PFSK-1 (cell line): ENCODE data around the gene PLXDC2.

Experiments
- FOXP2 ChIP-seq: optimal IDR thresholded peaks from 2 replicates; pipeline ENCODE3; 2011; ENCODE audit warnings: borderline replicate concordance, control low read depth, inconsistent platforms; ENCODE audit not compliant: insufficient read depth; ENCODE audit errors: extremely low read length, extremely low read depth
- POLR2AphosphoS5 ChIP-seq: IDR thresholded peaks from 2 replicates; pipeline ENCODE4 v1.6.1; 2012; ENCODE audit warnings: low read depth, mild to moderate bottlenecking, control low read depth, low read length, moderate library complexity
- SIN3A ChIP-seq: IDR thresholded peaks from 2 replicates; pipeline ENCODE4 v1.6.1; 2012; ENCODE audit warnings: mild to moderate bottlenecking, low read length, moderate library complexity, borderline replicate concordance; ENCODE audit not compliant: insufficient read depth
- TAF1 ChIP-seq: IDR thresholded peaks from 2 replicates; pipeline ENCODE4 v1.6.1; 2012; ENCODE audit warnings: low read length, control low read depth, borderline replicate concordance; ENCODE audit not compliant: insufficient read depth
- TF ChIP-seq, protein P1 (sequence below), 2 experiments: IDR thresholded peaks; 2 replicates each; pipeline versions ENCODE4 v1.6.1 to v1.8.0; 2011 to 2012; ENCODE audit warnings: low read depth in 2 of 2, low read length in 2 of 2, control low read depth in 1 of 2, inconsistent platforms in 1 of 2, mild to moderate bottlenecking in 1 of 2, moderate library complexity in 1 of 2; ENCODE audit not compliant: insufficient read depth in 1 of 2

PLXDC2 gene

DNA sequence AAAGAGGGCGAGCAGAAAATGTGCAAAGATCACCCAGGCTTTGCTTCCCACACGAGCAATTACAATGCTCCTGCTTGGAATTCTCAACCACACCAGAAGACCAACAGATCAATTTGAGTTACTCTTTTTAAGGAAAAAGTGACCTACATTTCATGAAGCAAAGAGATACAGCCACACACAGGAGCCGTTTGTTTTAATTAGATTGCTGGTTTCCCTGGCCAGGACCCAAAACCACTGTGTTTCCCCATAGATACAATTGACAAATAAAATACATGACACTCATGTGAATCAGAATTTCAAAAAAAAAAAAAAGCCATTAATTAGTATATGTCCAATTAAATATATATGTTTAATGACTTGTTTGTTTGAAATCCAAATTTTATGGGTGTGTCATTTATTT, 458.3 kb downstream of the PLXDC2 start:
- TF ChIP-seq SIN3A, result no peak
- TF ChIP-seq POLR2AphosphoS5, result no peak
- no peak for TF ChIP-seq TAF1
- TF ChIP-seq FOXP2, result no peak
- TF ChIP-seq, protein P1, sequence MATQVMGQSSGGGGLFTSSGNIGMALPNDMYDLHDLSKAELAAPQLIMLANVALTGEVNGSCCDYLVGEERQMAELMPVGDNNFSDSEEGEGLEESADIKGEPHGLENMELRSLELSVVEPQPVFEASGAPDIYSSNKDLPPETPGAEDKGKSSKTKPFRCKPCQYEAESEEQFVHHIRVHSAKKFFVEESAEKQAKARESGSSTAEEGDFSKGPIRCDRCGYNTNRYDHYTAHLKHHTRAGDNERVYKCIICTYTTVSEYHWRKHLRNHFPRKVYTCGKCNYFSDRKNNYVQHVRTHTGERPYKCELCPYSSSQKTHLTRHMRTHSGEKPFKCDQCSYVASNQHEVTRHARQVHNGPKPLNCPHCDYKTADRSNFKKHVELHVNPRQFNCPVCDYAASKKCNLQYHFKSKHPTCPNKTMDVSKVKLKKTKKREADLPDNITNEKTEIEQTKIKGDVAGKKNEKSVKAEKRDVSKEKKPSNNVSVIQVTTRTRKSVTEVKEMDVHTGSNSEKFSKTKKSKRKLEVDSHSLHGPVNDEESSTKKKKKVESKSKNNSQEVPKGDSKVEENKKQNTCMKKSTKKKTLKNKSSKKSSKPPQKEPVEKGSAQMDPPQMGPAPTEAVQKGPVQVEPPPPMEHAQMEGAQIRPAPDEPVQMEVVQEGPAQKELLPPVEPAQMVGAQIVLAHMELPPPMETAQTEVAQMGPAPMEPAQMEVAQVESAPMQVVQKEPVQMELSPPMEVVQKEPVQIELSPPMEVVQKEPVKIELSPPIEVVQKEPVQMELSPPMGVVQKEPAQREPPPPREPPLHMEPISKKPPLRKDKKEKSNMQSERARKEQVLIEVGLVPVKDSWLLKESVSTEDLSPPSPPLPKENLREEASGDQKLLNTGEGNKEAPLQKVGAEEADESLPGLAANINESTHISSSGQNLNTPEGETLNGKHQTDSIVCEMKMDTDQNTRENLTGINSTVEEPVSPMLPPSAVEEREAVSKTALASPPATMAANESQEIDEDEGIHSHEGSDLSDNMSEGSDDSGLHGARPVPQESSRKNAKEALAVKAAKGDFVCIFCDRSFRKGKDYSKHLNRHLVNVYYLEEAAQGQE (IDR thresholded peaks at IDR 0.05; ENCODE audit: insufficient read depth in 1 of 2, low read depth in 2 of 2, low read length in 2 of 2), result no peak

DNA sequence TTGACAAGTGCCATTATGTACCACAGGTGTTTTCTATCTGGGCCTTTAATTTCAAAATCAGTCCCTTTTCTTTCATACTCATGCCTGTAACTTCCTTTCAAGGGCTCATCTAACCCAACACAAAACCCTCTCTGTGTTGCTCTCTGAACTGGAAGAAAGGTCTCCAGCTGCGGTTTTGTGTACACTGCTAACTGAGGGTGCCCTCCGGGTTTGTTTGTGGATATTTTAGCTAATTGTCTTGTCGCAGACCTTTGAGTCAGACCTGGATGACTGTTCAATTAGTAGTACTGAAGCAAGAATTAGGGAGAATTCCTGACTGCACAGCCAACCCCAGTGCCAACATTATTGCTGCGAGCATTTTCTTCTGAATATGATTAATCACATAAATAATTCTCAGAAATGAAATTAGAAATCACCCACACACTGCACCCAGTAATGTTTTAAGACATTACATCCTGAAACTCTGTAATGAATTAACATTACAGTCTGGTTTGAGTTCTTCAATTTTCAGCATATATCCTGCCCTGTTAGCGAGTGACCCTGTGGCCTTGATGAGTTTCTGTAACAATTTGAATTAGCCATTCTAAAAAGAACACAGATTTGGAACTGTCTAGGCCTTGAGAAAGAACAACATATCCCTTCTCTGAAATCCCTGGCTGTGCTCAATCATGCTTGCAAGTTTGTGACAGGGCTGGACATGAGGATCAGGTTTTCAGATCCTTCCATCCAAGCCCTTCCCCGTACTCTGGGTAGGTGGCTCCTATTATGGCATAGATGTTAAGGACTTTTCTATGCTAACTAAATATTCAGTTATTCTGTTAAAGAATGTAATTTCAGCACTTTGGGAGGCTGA, 460.1 kb downstream of the PLXDC2 start:
- no peak for TF ChIP-seq POLR2AphosphoS5
- peak; percentile 25 for TF ChIP-seq FOXP2

DNA sequence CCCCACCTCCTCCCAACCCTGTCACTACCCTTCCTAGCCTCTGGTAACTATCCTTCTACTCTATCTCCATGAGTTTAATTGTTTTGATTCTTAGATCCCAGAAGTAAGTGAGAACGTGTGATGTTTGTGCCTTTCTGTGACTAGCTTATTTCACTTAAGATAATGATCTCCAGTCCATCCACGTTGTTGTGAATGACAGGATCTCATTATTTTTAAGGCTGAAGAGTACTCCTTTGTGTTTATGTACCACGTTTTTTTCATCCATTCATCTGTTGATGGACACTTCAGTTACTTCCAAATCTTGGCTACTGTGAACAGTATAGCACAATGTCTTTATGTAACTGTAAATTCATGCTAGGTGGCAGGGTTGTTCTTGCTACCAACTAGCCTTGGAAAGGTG, 461.6 kb downstream of the PLXDC2 start:
- TF ChIP-seq, protein P1 (IDR thresholded peaks at IDR 0.05; ENCODE audit: insufficient read depth in 1 of 2, low read depth in 2 of 2, low read length in 2 of 2), result no peak
- TF ChIP-seq TAF1 (0 out of 2 replicates have a peak, but pooled peaks have one; percentile 24), SIN3A (peak; percentile 93; the same call in 1 of the 2 replicates), FOXP2 (no peak)

DNA sequence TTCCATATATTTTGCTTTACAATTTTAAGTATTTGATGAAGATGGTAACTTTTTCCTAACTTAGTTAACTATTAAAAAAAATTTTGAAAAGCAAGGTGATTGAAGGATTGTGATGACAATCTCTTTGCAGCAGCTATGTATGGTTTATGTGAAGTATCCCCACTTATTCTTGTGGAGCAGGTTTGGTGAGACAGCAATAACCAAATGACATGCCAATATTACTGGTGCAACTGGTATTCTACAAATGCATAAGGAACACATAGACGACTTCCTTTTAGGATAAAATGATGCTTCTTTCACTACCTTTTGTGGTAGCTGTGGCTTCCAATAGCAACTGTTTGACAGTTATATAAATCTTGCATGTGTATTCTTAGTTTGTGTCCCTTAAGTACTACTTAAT, 465.3 kb downstream of the PLXDC2 start:
- TF ChIP-seq FOXP2 (no peak), TAF1 (no peak), POLR2AphosphoS5 (no peak), SIN3A (no peak)
- TF ChIP-seq, protein P1 (IDR thresholded peaks at IDR 0.05; ENCODE audit: insufficient read depth in 1 of 2, low read depth in 2 of 2, low read length in 2 of 2), result no peak

DNA sequence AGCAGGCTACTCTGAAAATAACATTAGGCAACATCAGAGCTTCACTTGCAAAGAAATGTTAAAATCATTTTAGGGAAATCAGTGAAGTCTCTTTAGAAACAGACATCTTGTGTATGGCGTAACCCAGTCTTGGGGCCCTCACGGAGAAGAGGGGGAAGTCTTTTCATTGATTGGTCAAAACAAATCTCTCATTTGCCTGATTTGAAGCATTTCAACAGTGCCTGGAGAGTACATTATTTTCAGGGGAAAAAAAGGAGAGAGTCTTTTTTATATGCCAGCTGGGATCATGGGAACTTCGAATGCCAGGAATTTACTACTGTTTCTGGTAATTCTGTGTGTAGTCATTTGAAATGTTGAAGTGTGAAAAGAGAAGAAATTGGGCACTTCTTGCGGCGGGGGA, 471.4 kb downstream of the PLXDC2 start:
- TF ChIP-seq SIN3A (no peak), POLR2AphosphoS5 (no peak), FOXP2 (no peak), TAF1 (no peak)
- TF ChIP-seq, protein P1 (IDR thresholded peaks at IDR 0.05; ENCODE audit: insufficient read depth in 1 of 2, low read depth in 2 of 2, low read length in 2 of 2), result no peak
